Transverse colon (tissue), 4 donors: Measurements from ENCODE around the gene MED27. TPM values are rescaled to one million over a fixed set of nuclear protein-coding genes. Genes with fewer than 3 reads are reported as not detected.

Experiments used
- DNase-seq: peaks from one replicate; pipeline ENCODE4 v3.0.0-alpha.2; 2019
- H3K27ac ChIP-seq, 4 donors: fragments of 200-600 bp; sonication (generic); 2 replicates each; pipeline ENCODE4 v1.5.1; 2016 to 2018; ENCODE audit warnings: inconsistent platforms in 4 of 4
- H3K27me3 ChIP-seq: fragments of 200-600 bp; sonication (generic); 2 replicates; pipeline ENCODE4 v1.5.1; 2017; ENCODE audit warnings: inconsistent platforms
- H3K36me3 ChIP-seq, 4 donors: fragments of 200-600 bp; sonication (generic); 2 replicates each; pipeline ENCODE4 v1.5.1; 2017 to 2019; ENCODE audit warnings: inconsistent platforms in 4 of 4
- H3K4me1 ChIP-seq, 4 donors: fragments of 200-600 bp; sonication (generic); 2 replicates each; pipeline ENCODE4 v1.5.1; 2017 to 2020; ENCODE audit warnings: inconsistent platforms in 4 of 4
- H3K4me3 ChIP-seq, 4 donors: fragments of 200-600 bp; sonication (generic); 1 replicate in 1 of 4; 2 replicates in 3 of 4; pipeline versions ENCODE4 v1.5.1 to v1.6.1; 2017 to 2019; ENCODE audit warnings: inconsistent platforms in 4 of 4
- H3K9me3 ChIP-seq, 2 donors: fragments of 200-600 bp; sonication (generic); 2 replicates each; pipeline ENCODE4 v1.5.1; 2017 to 2019; ENCODE audit warnings: inconsistent platforms in 2 of 2
- EP300 ChIP-seq: sonication (generic); formaldehyde crosslinking; IDR thresholded peaks from one replicate; pipeline ENCODE4 v1.6.1; 2017; ENCODE audit warnings: antibody characterized with exemption, low read depth
- POLR2A ChIP-seq: fragments of 450-650 bp; IDR thresholded peaks from one replicate; pipeline ENCODE4 v1.6.1; 2016; ENCODE audit warnings: antibody characterized with exemption, mild to moderate bottlenecking, moderate library complexity
- POLR2AphosphoS5 ChIP-seq, 3 donors: sonication (generic); formaldehyde crosslinking; IDR thresholded peaks; one replicate each; pipeline ENCODE4 v1.6.1; 2016; ENCODE audit warnings: antibody characterized with exemption in 3 of 3
- WGBS, 2 donors: methylation state at CpG; one replicate each; pipeline ENCODE4 v1.1.5; 2018; ENCODE audit warnings: low coverage in 1 of 2; 5-methylcytosine and 5-hydroxymethylcytosine counted together
- in situ Hi-C, 4 donors: fragments of 200-750 bp; cut with MboI; loops; one replicate each; pipeline versions ENCODE4 v1.15.0 to v1.15.1; 2017; ENCODE audit warnings: low sequenced_read_pairs in 3 of 4, low pct_ligation_motif_present in 1 of 4, low pct_unique_long_range_greater_than_20kb in 1 of 4
- intact Hi-C: fragments of 100-400 bp; cut with DNase I; formaldehyde crosslinking; loops from one replicate; pipeline ENCODE4 v1.15.1; 2023; ENCODE audit warnings: low total_unique reads
- total RNA-seq, 4 donors: library from RNA; depleted of rRNA; stranded (reverse); fragments of >200 nt; gene quantifications; one replicate each; pipeline ENCODE4 v1.1.0, GENCODE V29; 2016
- TF ChIP-seq, protein P1 (sequence below), 5 experiments: fragments of 200-600 bp in 3 of 5; fragments of 450-650 bp in 2 of 5; sonication (generic) in 3 of 5; IDR thresholded peaks; 1 replicate in 2 of 5; 2 replicates in 3 of 5; pipeline ENCODE4 v1.5.1; 2016 to 2017; ENCODE audit warnings: antibody characterized with exemption in 5 of 5, inconsistent platforms in 3 of 5, mild to moderate bottlenecking in 2 of 5, moderate library complexity in 1 of 5

Gene MED27
- total RNA-seq, 4 donors from 2014 or later = 2.6 to 12.6 (median 7.1) TPM

DNA sequence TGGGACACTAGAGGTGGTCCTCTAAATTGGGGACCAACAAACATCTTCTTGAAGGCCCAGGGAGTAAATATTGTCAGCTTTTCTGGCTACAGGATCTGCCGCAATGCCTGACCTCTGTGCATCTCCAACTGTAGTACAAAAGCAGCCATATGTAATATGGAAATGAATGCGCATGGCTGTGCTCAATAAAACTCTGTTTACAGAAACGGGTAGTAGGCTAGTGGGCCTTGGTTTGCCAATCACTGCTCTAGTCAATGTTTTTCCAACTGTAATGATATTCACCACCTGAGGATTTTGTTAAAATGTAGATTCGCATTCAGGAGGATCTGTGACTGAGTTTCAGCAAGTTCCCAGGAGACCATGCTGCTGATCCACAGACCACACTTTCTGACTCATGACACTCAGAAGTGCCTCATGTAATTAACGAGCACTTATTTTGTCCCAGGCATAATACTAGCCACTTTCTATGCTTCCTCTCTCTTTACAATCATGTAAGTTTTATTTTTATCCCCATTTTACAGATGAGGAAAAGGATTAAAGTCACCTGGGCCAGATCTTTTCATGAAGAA lies 96.9 kb downstream of the MED27 start:
- intact Hi-C loops = no loop called here
- no peak for DNase-seq
- Histone ChIP-seq H3K4me1 (no peaks in the 10 kb centered on the region), H3K9me3 (no peaks in the 10 kb centered on the region), H3K36me3 (no peaks in the 10 kb centered on the region), H3K4me3 (no peak overlapping the region), H3K27me3 (no peaks in the 10 kb centered on the region), H3K27ac (no peak overlapping the region)
- 73 to 75% methylated on average over 4 to 5 of the region's 5 CpGs for WGBS, 2 donors
- in situ Hi-C loops = no loop called here
- TF ChIP-seq, protein P1, sequence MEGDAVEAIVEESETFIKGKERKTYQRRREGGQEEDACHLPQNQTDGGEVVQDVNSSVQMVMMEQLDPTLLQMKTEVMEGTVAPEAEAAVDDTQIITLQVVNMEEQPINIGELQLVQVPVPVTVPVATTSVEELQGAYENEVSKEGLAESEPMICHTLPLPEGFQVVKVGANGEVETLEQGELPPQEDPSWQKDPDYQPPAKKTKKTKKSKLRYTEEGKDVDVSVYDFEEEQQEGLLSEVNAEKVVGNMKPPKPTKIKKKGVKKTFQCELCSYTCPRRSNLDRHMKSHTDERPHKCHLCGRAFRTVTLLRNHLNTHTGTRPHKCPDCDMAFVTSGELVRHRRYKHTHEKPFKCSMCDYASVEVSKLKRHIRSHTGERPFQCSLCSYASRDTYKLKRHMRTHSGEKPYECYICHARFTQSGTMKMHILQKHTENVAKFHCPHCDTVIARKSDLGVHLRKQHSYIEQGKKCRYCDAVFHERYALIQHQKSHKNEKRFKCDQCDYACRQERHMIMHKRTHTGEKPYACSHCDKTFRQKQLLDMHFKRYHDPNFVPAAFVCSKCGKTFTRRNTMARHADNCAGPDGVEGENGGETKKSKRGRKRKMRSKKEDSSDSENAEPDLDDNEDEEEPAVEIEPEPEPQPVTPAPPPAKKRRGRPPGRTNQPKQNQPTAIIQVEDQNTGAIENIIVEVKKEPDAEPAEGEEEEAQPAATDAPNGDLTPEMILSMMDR (IDR thresholded peaks at IDR 0.05) = no peak
- TF ChIP-seq POLR2AphosphoS5 (IDR thresholded peaks at IDR 0.05) = no peak

DNA sequence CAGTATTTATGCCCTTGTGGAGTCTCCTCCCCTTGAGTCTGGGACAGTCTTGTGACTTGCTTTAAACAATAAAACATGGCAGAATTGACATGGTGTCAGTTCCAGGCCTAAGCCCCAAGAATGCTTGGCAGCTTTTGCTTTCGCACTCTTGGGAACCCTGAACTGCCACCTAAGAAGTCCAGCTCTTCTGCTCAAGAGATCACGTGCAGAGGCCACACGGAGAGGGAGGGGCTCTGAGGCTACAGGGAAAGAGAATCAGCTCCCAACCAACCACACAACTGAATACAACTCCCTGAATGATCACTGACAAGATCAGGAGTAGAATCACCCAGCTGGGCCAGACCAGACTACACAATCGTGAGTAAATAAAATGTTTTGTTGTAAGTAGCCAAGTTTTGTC lies 97.6 kb downstream of the MED27 start:
- H3K36me3 ChIP-seq = no peaks in the 10 kb centered on the region
- H3K4me1 ChIP-seq = peaks cover 0 to 6% (median 0%) of the 10 kb centered on the region in 4 donors
- in situ Hi-C loops = no loop called here
- H3K4me3 ChIP-seq = no peak overlapping the region
- no peak overlapping the region for H3K27ac ChIP-seq
- intact Hi-C loops = no loop called here
- H3K27me3 ChIP-seq = no peaks in the 10 kb centered on the region
- 93 to 100% methylated on average over 1 to 4 of the region's 4 CpGs for WGBS, 2 donors
- no peak for DNase-seq
- TF ChIP-seq POLR2A (no peak), POLR2AphosphoS5 (IDR thresholded peaks at IDR 0.05) (no peak), EP300 (no peak)
- TF ChIP-seq, protein P1 (IDR thresholded peaks at IDR 0.05) = no peak
- no peaks in the 10 kb centered on the region for H3K9me3 ChIP-seq

DNA sequence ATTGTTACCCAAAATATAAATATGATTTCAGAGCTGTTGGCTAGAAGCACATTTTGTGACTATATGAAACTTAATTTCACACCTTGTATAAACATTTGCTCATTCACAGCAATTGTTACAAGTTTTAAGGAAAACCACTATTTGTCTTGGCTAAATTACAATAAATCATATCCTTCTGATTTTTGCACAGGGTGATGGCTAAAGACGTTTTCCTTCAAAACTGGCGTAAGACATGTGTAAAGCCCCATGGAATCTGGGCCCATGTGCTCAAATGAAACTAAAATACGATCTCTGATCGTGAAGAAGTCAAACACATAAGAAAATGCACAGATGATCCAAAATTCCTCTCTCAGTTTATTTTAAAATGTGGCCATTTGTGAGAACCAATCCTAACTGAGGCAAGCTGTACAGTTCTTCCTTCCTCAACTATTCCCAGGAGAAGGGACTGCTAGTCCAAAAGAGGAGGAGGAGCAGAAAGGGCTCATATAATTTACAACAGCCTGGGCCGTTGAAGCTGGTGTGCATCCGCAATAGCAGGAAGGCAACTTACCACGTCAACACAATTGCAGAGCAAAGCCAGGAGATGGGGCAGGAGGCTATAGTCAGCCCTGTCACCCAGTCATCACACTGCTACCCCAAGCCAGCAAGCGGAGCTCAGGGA lies 98.4 kb downstream of the MED27 start:
- no peak for DNase-seq
- Histone ChIP-seq H3K4me3 (no peak overlapping the region), H3K27me3 (no peaks in the 10 kb centered on the region), H3K36me3 (no peaks in the 10 kb centered on the region), H3K4me1 (peaks cover 0 to 14% (median 1%) of the 10 kb centered on the region in 4 donors), H3K9me3 (no peaks in the 10 kb centered on the region), H3K27ac (no peak overlapping the region)
- 66 to 73% methylated on average over 8 of the region's 8 CpGs for WGBS, 2 donors
- in situ Hi-C loops (no loop called here), intact Hi-C loops (no loop called here)
- TF ChIP-seq, protein P1 (IDR thresholded peaks at IDR 0.05) = no peak
- TF ChIP-seq POLR2AphosphoS5 (IDR thresholded peaks at IDR 0.05) (no peak), EP300 (no peak), POLR2A (no peak)

DNA sequence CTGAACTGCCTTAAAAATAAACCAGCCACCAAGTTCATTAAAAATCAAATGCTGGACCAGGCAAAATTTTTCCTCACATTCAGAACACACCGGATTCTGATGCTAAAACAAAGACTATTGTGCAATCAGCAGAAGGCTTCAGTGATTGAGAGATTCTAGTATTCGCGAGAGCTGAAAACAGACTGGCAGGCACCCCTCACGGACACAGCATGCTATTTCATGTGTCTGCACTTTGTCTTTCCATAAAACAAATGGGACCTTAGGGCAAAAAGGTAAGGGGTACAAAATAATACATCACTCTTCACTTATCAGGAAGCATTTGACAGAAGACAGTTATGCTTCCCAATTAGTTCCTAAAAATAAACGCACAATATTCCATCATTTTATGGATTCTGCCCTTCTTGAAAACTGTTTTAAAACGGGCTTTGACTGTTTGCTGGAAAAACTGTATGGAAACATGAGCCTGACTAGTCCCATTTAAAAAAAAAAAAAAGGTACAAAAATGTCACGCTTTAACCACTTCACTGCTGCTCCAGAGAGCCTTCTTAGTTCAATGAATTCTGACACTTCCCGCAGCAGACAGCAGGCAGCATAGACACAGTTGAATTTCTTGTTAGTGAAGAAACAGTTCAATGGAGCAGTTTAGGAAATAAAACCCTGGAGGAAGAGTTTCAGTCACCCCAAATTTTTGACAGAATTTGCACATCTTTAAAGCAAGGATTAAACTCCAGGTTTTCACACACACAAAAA lies 99.2 kb downstream of the MED27 start:
- H3K4me3 ChIP-seq = no peak overlapping the region
- intact Hi-C loops (no loop called here), in situ Hi-C loops (no loop called here)
- peaks cover 0 to 17% (median 2%) of the 10 kb centered on the region in 4 donors for H3K4me1 ChIP-seq
- no peak for DNase-seq
- TF ChIP-seq POLR2A (no peak), EP300 (no peak), POLR2AphosphoS5 (IDR thresholded peaks at IDR 0.05) (no peak)
- TF ChIP-seq, protein P1 (IDR thresholded peaks at IDR 0.05) = no peak
- no peaks in the 10 kb centered on the region for H3K36me3 ChIP-seq
- WGBS, 2 donors = 64 to 72% methylated on average over 8 of the region's 8 CpGs
- H3K9me3 ChIP-seq = no peaks in the 10 kb centered on the region
- no peak overlapping the region for H3K27ac ChIP-seq
- no peaks in the 10 kb centered on the region for H3K27me3 ChIP-seq
